ENCODE measurements around the gene MICAL1.

- TF ChIP-seq POLR2A (IDR thresholded peaks at IDR 0.05; ENCODE audit: control extremely low read depth in 1 of 2, low read depth in 2 of 2, low read length in 2 of 2): no peak
- TF ChIP-seq CTCF (IDR thresholded peaks at IDR 0.05; ENCODE audit: control extremely low read depth in 1 of 3, insufficient read depth in 1 of 3, low read depth in 1 of 3, low read length in 3 of 3): no peak
- TF ChIP-seq MAFK (IDR thresholded peaks at IDR 0.05; ENCODE audit: low read depth, low read length): no peak
- no peak for TF ChIP-seq JUND (IDR thresholded peaks at IDR 0.05; ENCODE audit: low read length)
- TF ChIP-seq MAX (IDR thresholded peaks at IDR 0.05): no peak
- no peak for TF ChIP-seq SP1 (IDR thresholded peaks at IDR 0.05; ENCODE audit: low read depth, low read length)
- TF ChIP-seq CHD2 (IDR thresholded peaks at IDR 0.05; ENCODE audit: low read length): no peak
- no peak for TF ChIP-seq BRCA1 (IDR thresholded peaks at IDR 0.05; ENCODE audit: low read depth, low read length)
- TF ChIP-seq RNF2 (IDR thresholded peaks at IDR 0.05; ENCODE audit: borderline replicate concordance, low read depth, low read length, missing control alignments, poor library complexity, severe bottlenecking): no peak
- no peak for TF ChIP-seq RXRA (IDR thresholded peaks at IDR 0.05; ENCODE audit: insufficient read depth, low read depth, low read length)
- TF ChIP-seq TAF1 (IDR thresholded peaks at IDR 0.05; ENCODE audit: low read depth, low read length): no peak
Observed at GRCh38 chr6:109449795-109450673, 5.5 kb downstream of the MICAL1 start.

All from H1 (cell line).